Cardiac septum (tissue), 1 donor: ENCODE data around the gene TMEM88. TPM values are rescaled to one million over a fixed set of nuclear protein-coding genes. Genes with fewer than 3 reads are reported as not detected.

ENCODE experiments used
- DNase-seq: peaks from one replicate; pipeline ENCODE4 v3.0.0-alpha.2; 2020; ENCODE audit warnings: low spot score
- intact Hi-C: fragments of 100-400 bp; cut with DNase I; formaldehyde crosslinking; loops from one replicate; pipeline ENCODE4 v1.14.0; 2022
- total RNA-seq: library from RNA; stranded (reverse); fragmentation: NEBNext Ultra II Directional; extraction: Animal tissue kit (Norgen Biotek cat#: 25700); gene quantifications from one replicate; pipeline ENCODE4 v1.2.1, GENCODE V29; 2021
- donor health status: DM: no; HTN: no; CAD: no.

Gene TMEM88
- total RNA-seq, 1 donor from 2014 or later: 14.7 TPM

DNA sequence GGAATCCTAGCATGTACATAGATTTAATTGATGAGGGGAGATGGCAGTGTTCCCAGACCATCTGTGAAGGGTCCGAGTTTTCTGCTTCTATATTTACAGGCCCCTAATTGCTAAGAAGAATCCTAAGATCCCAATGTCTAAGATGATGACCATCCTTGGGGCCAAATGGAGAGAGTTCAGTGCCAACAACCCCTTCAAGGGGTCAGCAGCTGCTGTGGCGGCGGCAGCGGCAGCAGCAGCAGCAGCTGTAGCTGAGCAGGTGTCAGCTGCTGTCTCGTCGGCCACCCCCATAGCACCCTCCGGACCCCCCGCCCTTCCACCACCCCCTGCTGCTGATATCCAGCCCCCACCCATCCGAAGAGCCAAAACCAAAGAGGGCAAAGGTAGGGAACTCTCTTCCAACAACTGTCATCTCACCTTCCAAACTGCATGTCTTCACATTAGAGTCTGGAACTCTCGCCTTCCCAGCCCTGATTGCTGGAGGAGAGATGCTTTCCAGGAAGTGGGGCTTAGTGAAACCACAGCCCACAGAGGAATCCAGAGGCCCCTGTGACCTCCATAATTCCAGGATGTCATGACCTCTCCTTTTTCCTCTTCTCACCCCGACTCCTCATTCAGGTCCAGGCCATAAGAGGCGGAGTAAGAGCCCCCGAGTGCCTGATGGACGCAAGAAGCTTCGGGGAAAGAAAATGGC lies 38.5 kb downstream of the TMEM88 start:
- no peak for DNase-seq
- intact Hi-C loops: loop anchor here (2.0 to 10.0 kb wide), 2 partner anchors 69 to 149 kb away; no protein-coding TSS in a partner anchor

DNA sequence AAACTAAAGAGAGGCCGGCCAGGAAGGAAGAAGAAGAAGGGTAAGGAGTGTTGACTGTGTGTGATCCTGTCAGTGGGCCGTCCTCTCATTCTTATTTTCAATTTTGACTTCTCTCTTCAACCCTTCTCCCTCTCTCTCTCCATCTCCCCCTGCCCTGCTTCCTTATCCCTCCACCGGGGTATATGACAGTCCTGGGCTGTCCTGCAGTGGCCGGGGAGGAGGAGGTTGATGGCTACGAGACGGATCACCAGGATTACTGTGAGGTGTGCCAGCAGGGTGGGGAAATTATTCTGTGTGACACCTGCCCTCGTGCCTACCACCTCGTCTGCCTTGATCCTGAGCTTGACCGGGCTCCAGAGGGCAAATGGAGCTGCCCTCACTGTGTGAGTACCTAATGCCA lies 39.4 kb downstream of the TMEM88 start:
- intact Hi-C loops: loop anchor here (10.0 kb wide), 1 partner anchor 149 kb away; no protein-coding TSS in a partner anchor
- DNase-seq: no peak

DNA sequence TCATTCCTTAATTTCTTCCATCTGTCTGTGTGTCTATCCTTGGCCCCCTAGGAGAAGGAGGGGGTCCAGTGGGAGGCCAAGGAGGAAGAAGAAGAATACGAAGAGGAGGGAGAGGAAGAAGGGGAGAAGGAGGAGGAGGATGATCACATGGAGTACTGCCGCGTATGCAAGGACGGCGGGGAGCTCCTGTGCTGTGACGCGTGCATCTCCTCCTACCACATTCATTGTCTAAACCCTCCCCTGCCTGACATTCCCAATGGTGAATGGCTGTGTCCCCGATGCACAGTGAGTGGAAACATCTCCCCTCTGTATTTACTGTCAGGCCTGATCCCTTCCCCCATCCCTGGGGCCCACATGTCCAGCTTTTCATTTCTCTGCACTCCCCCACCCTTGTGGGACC lies 40.0 kb downstream of the TMEM88 start:
- intact Hi-C loops: loop anchor here (10.0 kb wide), 1 partner anchor 150 kb away; no protein-coding TSS in a partner anchor
- DNase-seq: no peak

DNA sequence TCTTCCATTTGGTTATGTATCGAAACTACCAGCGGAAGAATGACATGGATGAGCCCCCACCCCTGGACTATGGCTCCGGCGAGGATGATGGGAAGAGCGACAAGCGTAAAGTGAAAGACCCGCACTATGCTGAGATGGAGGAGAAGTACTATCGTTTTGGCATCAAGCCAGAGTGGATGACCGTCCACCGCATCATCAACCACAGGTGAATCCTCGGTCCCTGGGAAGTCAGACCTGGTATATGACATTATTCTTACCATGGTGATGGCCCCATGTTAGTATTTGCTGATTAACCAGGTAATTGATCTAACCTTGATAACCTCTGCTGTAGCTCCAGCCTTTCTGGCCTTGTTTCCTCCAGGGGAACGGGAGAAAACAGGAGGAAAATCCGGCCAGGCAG lies 42.2 kb downstream of the TMEM88 start:
- no peak for DNase-seq
- intact Hi-C loops: loop anchor here (10.0 kb wide), 1 partner anchor 152 kb away; no protein-coding TSS in a partner anchor

- DNase-seq: no peak
- intact Hi-C loops: loop anchor here (2.0 to 10.0 kb wide), 2 partner anchors 37 to 153 kb away; no protein-coding TSS in a partner anchor
Measured at GRCh38 chr17:7897773-7898172, 42.9 kb downstream of the TMEM88 start.

DNA sequence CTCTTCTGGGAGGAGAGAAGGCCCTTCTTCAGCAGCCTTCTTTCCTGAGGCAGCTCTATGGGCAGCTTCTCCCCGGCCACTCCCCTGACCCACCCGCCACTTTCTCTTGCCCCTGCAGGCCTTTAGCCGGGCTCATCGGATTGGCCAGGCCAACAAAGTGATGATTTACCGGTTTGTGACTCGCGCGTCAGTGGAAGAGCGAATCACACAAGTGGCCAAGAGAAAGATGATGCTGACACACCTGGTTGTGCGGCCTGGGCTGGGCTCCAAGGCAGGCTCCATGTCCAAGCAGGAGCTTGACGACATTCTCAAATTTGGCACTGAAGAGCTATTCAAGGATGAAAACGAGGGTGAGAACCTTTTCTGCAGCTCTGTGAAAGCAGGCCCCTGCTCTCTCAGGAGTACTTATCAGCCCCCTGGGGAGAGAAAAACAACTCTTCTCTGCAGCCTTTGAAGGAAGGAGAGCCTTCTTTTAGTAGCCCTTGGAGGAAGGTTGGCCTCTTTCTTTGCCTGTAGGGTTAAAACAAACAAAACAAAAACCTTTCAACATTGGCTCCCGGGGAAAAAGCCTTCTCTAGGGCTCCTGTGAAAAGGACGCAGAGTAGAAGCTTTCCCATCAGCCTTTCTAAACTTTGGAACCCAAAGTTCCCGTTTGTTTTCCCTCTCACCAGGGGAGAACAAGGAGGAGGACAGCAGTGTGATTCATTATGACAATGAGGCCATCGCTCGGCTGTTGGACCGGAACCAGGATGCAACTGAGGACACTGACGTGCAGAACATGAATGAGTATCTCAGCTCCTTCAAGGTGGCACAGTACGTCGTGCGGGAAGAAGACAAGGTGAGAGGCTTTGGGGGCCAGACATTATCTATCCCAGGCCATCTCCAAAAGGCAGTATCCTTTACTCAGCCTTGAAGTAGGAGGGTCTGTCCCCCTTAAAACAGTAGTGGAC lies 48.6 kb downstream of the TMEM88 start:
- intact Hi-C loops: no loop called here
- DNase-seq: no peak

Other genes starting within 250 kb of the TMEM88 start
- gene FXR2, start 240.2 kb upstream of the TMEM88 start, total RNA-seq: 83.5 TPM
- gene SAT2, start 227.2 kb upstream of the TMEM88 start, total RNA-seq: 60.3 TPM
- gene SHBG, start 224.9 kb upstream of the TMEM88 start, total RNA-seq: 0.62 TPM
- 2.7 TPM for gene ATP1B2, start 204.1 kb upstream of the TMEM88 start, total RNA-seq
- 17.5 TPM for gene TP53, start 167.6 kb upstream of the TMEM88 start, total RNA-seq
- 3.2 TPM for gene WRAP53, start 166.6 kb upstream of the TMEM88 start, total RNA-seq
- gene EFNB3, start 149.9 kb upstream of the TMEM88 start, total RNA-seq: 0.78 TPM
- 0.16 TPM for gene DNAH2, start 137.3 kb upstream of the TMEM88 start, total RNA-seq
- gene KDM6B, start 20.8 kb upstream of the TMEM88 start, total RNA-seq: 22.1 TPM
- gene NAA38, start 2.5 kb downstream of the TMEM88 start, total RNA-seq: 68.8 TPM
- gene CYB5D1, start 2.9 kb downstream of the TMEM88 start, total RNA-seq: 12.2 TPM
- 14.2 TPM for gene CHD3, start 33.7 kb downstream of the TMEM88 start, total RNA-seq
- gene RNF227, start 61.2 kb downstream of the TMEM88 start, total RNA-seq: 1.00 TPM
- gene KCNAB3, start 74.8 kb downstream of the TMEM88 start, total RNA-seq: 0.43 TPM
- 114 TPM for gene TRAPPC1, start 76.9 kb downstream of the TMEM88 start, total RNA-seq
- gene CNTROB, start 77.1 kb downstream of the TMEM88 start, total RNA-seq: 12.0 TPM
- gene GUCY2D, start 147.5 kb downstream of the TMEM88 start, total RNA-seq: not detected
- not detected for gene ALOX15B, start 184.0 kb downstream of the TMEM88 start, total RNA-seq
- gene ALOX12B, start 232.7 kb downstream of the TMEM88 start, total RNA-seq: not detected